IMR-90 (cell line): Measurements from ENCODE around the gene TRMT1L. TPM values are rescaled to one million over a fixed set of nuclear protein-coding genes. Genes with fewer than 3 reads are reported as not detected.

ENCODE experiments used
- ATAC-seq: fragments of 200-7000 bp; cut with Tn5 transposase; 2 replicates; pipeline ENCODE4 v1.9.1; 2020; ENCODE audit warnings: low read depth, mild to moderate bottlenecking, moderate library complexity
- BruUV-seq: library from RNA; stranded (reverse); fragments of 400-500 nt; replicated peaks from 2 replicates; lab custom pipeline; 2021; lab: Mats Ljungman, UMichigan
- CTCF ChIA-PET: fragments of 300-600 bp; formaldehyde crosslinking; extraction: SDS; loops from one replicate; lab custom pipeline; 2021; ENCODE audit warnings: antibody characterized with exemption; lab: Yijun Ruan, JAX
- POLR2A ChIA-PET: fragments of 300-600 bp; sonication (Branson Sonifier 250); formaldehyde crosslinking; loops from one replicate; lab custom pipeline; 2022; ENCODE audit warnings: antibody characterized with exemption; ENCODE audit not compliant: unreplicated experiment; lab: Charles Lee
- DNase-seq: peaks from one replicate; pipeline ENCODE4 v3.0.0; 2013
- H2AFZ ChIP-seq: replicated peaks from 2 replicates; pipeline ENCODE3; 2013; ENCODE audit warnings: low read length, mild to moderate bottlenecking; ENCODE audit not compliant: poor library complexity
- H2AK5ac ChIP-seq: 2 replicates; pipeline ENCODE4 v1.6.1; 2013; ENCODE audit warnings: low read depth, low read length, inconsistent platforms
- H2AK9ac ChIP-seq: replicated peaks from 2 replicates; pipeline ENCODE3; 2013; ENCODE audit warnings: mild to moderate bottlenecking, low read depth, low read length, moderate library complexity; ENCODE audit not compliant: poor library complexity
- H2BK120ac ChIP-seq: 2 replicates; pipeline ENCODE4 v1.6.1; 2013; ENCODE audit warnings: low read depth, low read length, inconsistent platforms
- H2BK15ac ChIP-seq: 3 replicates; pipeline ENCODE4 v1.6.1; 2013; ENCODE audit warnings: low read depth, low read length, inconsistent platforms
- H2BK20ac ChIP-seq: 2 replicates; pipeline ENCODE4 v1.6.1; 2013; ENCODE audit warnings: low read depth, mild to moderate bottlenecking, inconsistent platforms, low read length, moderate library complexity
- H2BK5ac ChIP-seq: 2 replicates; pipeline ENCODE4 v1.6.1; 2013; ENCODE audit warnings: mild to moderate bottlenecking, low read depth, low read length, inconsistent platforms; ENCODE audit not compliant: poor library complexity, severe bottlenecking
- H3K14ac ChIP-seq: replicated peaks from 2 replicates; pipeline ENCODE4 v1.6.1; 2013; ENCODE audit warnings: low read depth, low read length, inconsistent platforms
- H3K18ac ChIP-seq: 2 replicates; pipeline ENCODE4 v1.6.1; 2013; ENCODE audit warnings: low read depth, low read length, control low read depth
- H3K23ac ChIP-seq: 2 replicates; pipeline ENCODE4 v1.6.1; 2013; ENCODE audit warnings: low read depth, low read length, inconsistent platforms
- H3K27ac ChIP-seq: 2 replicates; pipeline ENCODE4 v1.5.1; 2013; ENCODE audit warnings: mild to moderate bottlenecking, control low read depth, low read length; ENCODE audit not compliant: insufficient read depth
- H3K27me3 ChIP-seq: 2 replicates; pipeline ENCODE4 v1.6.1; 2013; ENCODE audit warnings: low read length; ENCODE audit not compliant: control insufficient read depth, insufficient read depth
- H3K36me3 ChIP-seq: 2 replicates; pipeline ENCODE4 v1.6.1; 2013; ENCODE audit warnings: low read length, mixed read lengths; ENCODE audit not compliant: control insufficient read depth, insufficient read depth
- H3K4ac ChIP-seq: 2 replicates; pipeline ENCODE4 v1.6.1; 2013; ENCODE audit warnings: low read depth, low read length, inconsistent platforms
- H3K4me1 ChIP-seq: 2 replicates; pipeline ENCODE4 v1.6.1; 2013; ENCODE audit warnings: low read length, mixed read lengths; ENCODE audit not compliant: control insufficient read depth, insufficient read depth
- H3K4me2 ChIP-seq: 2 replicates; pipeline ENCODE4 v1.6.1; 2013; ENCODE audit warnings: low read depth, mild to moderate bottlenecking, control low read depth, low read length, moderate library complexity
- H3K4me3 ChIP-seq: 2 replicates; pipeline ENCODE4 v1.5.1; 2013; ENCODE audit warnings: low read depth, mild to moderate bottlenecking, control low read depth, low read length, moderate library complexity; ENCODE audit not compliant: insufficient read depth
- H3K56ac ChIP-seq: 2 replicates; pipeline ENCODE4 v1.6.1; 2013; ENCODE audit warnings: low read length, inconsistent platforms; ENCODE audit not compliant: insufficient read depth; ENCODE audit errors: extremely low read depth
- H3K79me1 ChIP-seq, 2 experiments: 2 replicates each; pipeline ENCODE4 v1.6.1; 2013; ENCODE audit warnings: low read length in 2 of 2, inconsistent platforms in 1 of 2, low read depth in 1 of 2
- H3K9ac ChIP-seq: 2 replicates; pipeline ENCODE4 v1.6.1; 2013; ENCODE audit warnings: low read depth, low read length, control low read depth
- H3K9me1 ChIP-seq: 2 replicates; pipeline ENCODE4 v1.6.1; 2013; ENCODE audit warnings: low read length, inconsistent platforms; ENCODE audit not compliant: insufficient read depth
- H3K9me3 ChIP-seq: 2 replicates; pipeline ENCODE4 v1.6.1; 2013; ENCODE audit warnings: low read length; ENCODE audit not compliant: control insufficient read depth, insufficient read depth
- H4K20me1 ChIP-seq: 2 replicates; pipeline ENCODE4 v1.6.1; 2013; ENCODE audit warnings: low read length, inconsistent platforms; ENCODE audit not compliant: insufficient read depth
- H4K5ac ChIP-seq: 2 replicates; pipeline ENCODE4 v1.6.1; 2013; ENCODE audit warnings: mild to moderate bottlenecking, low read depth, low read length, control low read depth
- H4K8ac ChIP-seq, 2 experiments: 2 replicates each; pipeline ENCODE4 v1.6.1; 2013; ENCODE audit warnings: low read depth in 2 of 2, low read length in 2 of 2, control low read depth in 1 of 2, inconsistent platforms in 1 of 2
- H4K91ac ChIP-seq: 2 replicates; pipeline ENCODE4 v1.6.1; 2013; ENCODE audit warnings: low read depth, low read length, inconsistent platforms; ENCODE audit not compliant: insufficient read depth
- CTCF ChIP-seq: conservative IDR thresholded peaks from 2 replicates; pipeline ENCODE4 v1.5.1; 2012; ENCODE audit warnings: mild to moderate bottlenecking, low read depth, low read length, improper control_type of control experiment
- MAFK ChIP-seq: IDR thresholded peaks from 2 replicates; pipeline ENCODE4 v1.6.1; 2012; ENCODE audit warnings: low read depth, low read length, improper control_type of control experiment
- MAZ ChIP-seq: IDR thresholded peaks from 2 replicates; pipeline ENCODE4 v1.6.1; 2012; ENCODE audit warnings: low read depth, mild to moderate bottlenecking, low read length, improper control_type of control experiment, moderate library complexity, borderline replicate concordance
- POLR2A ChIP-seq: IDR thresholded peaks from 2 replicates; pipeline ENCODE4 v1.6.1; 2012; ENCODE audit warnings: mild to moderate bottlenecking, low read depth, low read length
- RAD21 ChIP-seq: IDR thresholded peaks from 2 replicates; pipeline ENCODE4 v1.6.1; 2012; ENCODE audit warnings: low read length, improper control_type of control experiment
- RCOR1 ChIP-seq: IDR thresholded peaks from 2 replicates; pipeline ENCODE4 v1.6.1; 2012; ENCODE audit warnings: mild to moderate bottlenecking, low read length, improper control_type of control experiment; ENCODE audit not compliant: insufficient replicate concordance
- RFX5 ChIP-seq: IDR thresholded peaks from 2 replicates; pipeline ENCODE4 v1.8.0; 2012; ENCODE audit warnings: low read depth, mild to moderate bottlenecking, low read length, moderate library complexity
- SMC3 ChIP-seq: fragments of 150-350 bp; IDR thresholded peaks from 2 replicates; pipeline ENCODE4 v1.6.1; 2016; ENCODE audit warnings: low read depth, mild to moderate bottlenecking, antibody characterized with exemption, low read length, moderate library complexity
- USF2 ChIP-seq: fragments of 150-350 bp; IDR thresholded peaks from 2 replicates; pipeline ENCODE4 v1.6.1; 2017; ENCODE audit warnings: mild to moderate bottlenecking, antibody characterized with exemption, low read length, low read depth
- WGBS, 2 experiments: methylation state at CpG; one replicate each; pipeline versions ENCODE4 v1.1.5 to v1.1.7; 2013; ENCODE audit warnings: missing lambda C conversion rate in 2 of 2; ENCODE audit not compliant: insufficient read length in 1 of 2; ENCODE audit errors: extremely low coverage in 2 of 2; 5-methylcytosine and 5-hydroxymethylcytosine counted together
- dilution Hi-C: fragments of 300-500 bp; cut with HindIII; formaldehyde crosslinking; loops from one replicate; pipeline ENCODE4 v1.14.3; 2018; ENCODE audit warnings: low sequenced_read_pairs; ENCODE audit not compliant: unreplicated experiment
- in situ Hi-C: fragments of 300-500 bp; cut with MboI; formaldehyde crosslinking; loops from 3 replicates; pipeline ENCODE4 v1.14.3; 2019; ENCODE audit warnings: low sequenced_read_pairs, inconsistent platforms, mixed read lengths
- intact Hi-C: fragments of 100-400 bp; cut with micrococcal nuclease; formaldehyde crosslinking; loops from 2 replicates; pipeline ENCODE4 v1.10.0; 2022
- polyA plus RNA-seq, 3 experiments: library from polyadenylated mRNA; depleted of rRNA; stranded (reverse); fragments of >200 nt; gene quantifications; 2 replicates each; pipeline ENCODE4 v1.2.3, GENCODE V29; 2012; ENCODE audit warnings: low replicate concordance in 1 of 3
- total RNA-seq: library from RNA; depleted of rRNA; stranded (reverse); fragments of >200 nt; gene quantifications from 2 replicates; pipeline ENCODE4 v1.2.3, GENCODE V29; 2012

The TRMT1L gene
- total and polyA plus RNA-seq, 2 of the 4 experiments (the other 2 are of a cell fraction): 11.0 to 21.9 TPM

GRCh38 chr1:185112356-185112755, 44.4 kb downstream of the TRMT1L start:
- in situ Hi-C loops: no loop called here

More at GRCh38 chr1:185112356-185112755, 44.4 kb downstream of the TRMT1L start:
- no peak overlapping the region for H2BK120ac ChIP-seq
- no peak overlapping the region for H3K18ac ChIP-seq
- DNase-seq (no peak), ATAC-seq (no peak)
- H3K23ac ChIP-seq: no peak overlapping the region
- no peak overlapping the region for H2BK5ac ChIP-seq
- H2AK5ac ChIP-seq: no peak overlapping the region
- TF ChIP-seq SMC3 (no peak), RCOR1 (no peak), POLR2A (no peak), RFX5 (no peak), MAZ (no peak), CTCF (no peak), MAFK (no peak), USF2 (no peak), RAD21 (no peak)
- no peak overlapping the region for H2AK9ac ChIP-seq
- intact Hi-C loops: no loop called here
- H3K4me2 ChIP-seq: no peak overlapping the region
- no peak overlapping the region for H2BK15ac ChIP-seq
- no peak overlapping the region for H4K8ac ChIP-seq
- H3K4ac ChIP-seq: no peak overlapping the region
- dilution Hi-C loops: no loop called here
- H3K14ac ChIP-seq: no peak overlapping the region
- no peaks in the 10 kb centered on the region for H3K9me1 ChIP-seq
- no peak overlapping the region for H2BK20ac ChIP-seq
- H3K56ac ChIP-seq: no peak overlapping the region
- H3K4me3 ChIP-seq: no peak overlapping the region
- POLR2A ChIA-PET: no interaction called here
- WGBS, 2 experiments: no CpG with 5 or more reads among the region's 2 CpGs
- no peaks in the 10 kb centered on the region for H4K20me1 ChIP-seq
- H3K27me3 ChIP-seq: no peaks in the 10 kb centered on the region
- H2AFZ ChIP-seq: peak overlapping the region; percentile 18
- peaks cover 10% of the 10 kb centered on the region for H3K9me3 ChIP-seq
- no TSS peak for BruUV-seq
- H3K9ac ChIP-seq: no peak overlapping the region
- H3K4me1 ChIP-seq: no peaks in the 10 kb centered on the region
- no peak overlapping the region for H4K5ac ChIP-seq
- H3K27ac ChIP-seq: no peak overlapping the region
- CTCF ChIA-PET: no interaction called here
- H3K79me1 ChIP-seq: no peaks in the 10 kb centered on the region; a peak in 1 of 4 replicates
- no peak overlapping the region for H4K91ac ChIP-seq
- H3K36me3 ChIP-seq: peaks cover 1% of the 10 kb centered on the region; the same call in 1 of the 2 replicates
